H1 (cell line): ENCODE data around the gene APOA1.

Source experiments
- POU5F1 ChIP-seq: IDR thresholded peaks from 2 replicates; pipeline ENCODE4 v1.6.1; 2011; ENCODE audit warnings: low read depth, mild to moderate bottlenecking, low read length, moderate library complexity
- USF2 ChIP-seq: IDR thresholded peaks from 2 replicates; pipeline ENCODE4 v1.6.1; 2011; ENCODE audit warnings: low read length, improper control_type of control experiment

- no peak for TF ChIP-seq USF2
- no peak for TF ChIP-seq POU5F1
Measured at GRCh38 chr11:116867619-116868018, 30.2 kb upstream of the APOA1 start.
